Measurements from ENCODE around the gene TMEM170B.

The TMEM170B gene

DNA sequence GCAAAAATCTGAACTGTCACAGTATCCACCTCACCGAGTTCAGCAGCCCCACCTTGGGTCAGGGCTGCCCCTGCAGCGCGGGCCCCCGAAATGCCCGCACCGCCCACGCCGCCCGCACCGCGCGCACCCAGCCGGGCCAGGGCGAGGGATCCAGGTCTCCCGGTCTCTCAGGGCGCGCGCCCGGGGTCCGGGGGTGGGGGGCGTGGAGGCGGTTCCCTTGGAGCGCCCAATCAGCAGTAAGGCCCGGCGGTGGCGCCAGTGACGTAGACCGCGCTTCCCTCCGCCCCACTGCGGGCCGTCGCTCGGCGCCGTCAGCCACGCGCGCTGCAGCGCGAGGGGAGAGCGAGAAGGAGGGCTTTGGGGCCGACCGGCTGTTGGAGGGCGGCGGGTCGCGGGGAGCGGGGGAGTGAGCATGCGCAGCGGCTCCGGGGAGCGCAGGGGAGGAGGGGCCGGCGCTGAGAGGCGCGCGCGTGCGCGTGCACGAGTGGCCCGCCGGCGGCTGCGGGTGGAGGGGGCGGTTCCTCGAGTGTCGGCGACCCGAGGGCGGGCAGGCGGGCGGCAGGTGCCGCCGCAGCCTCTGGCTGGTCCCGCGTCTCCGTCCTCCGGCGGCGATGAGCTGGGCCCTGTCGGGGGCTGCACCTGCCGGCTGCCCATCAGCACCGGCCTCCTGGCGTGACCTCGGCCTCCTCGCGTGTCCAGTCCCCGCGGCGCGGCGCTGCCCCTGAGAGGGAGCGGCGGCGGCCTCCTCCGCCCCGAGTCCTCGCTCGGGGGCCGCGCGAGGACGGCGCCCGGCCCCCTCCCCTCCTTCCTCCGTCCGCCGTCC is at the start of gene TMEM170B:
Gene TMEM170B, plus strand, starts transcription at position 521 of the 823 bp plus-strand sequence. CDS start 529 bp downstream, outside the sequence.
- FAIRE-seq = peak; percentile 8

DNA sequence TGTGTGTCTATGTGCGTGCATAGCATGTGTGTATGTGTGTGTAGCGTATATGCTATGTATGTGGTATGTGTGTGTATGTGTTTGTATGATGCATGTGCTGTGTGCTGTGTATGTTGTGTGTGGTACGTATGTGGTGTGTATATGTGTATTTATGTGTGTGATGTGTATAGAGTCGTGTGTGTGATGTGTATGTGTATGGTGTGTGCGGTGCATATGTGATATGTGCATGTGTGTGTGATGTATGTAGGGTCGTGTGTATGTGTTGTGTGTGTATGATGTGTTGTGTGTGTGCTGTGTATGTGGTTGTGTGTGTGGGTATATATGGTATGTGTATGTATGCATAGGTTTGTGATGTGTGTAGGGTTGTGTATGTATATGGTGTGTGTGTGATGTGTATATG is 46.6 kb upstream of the TMEM170B start:
- no peak for FAIRE-seq

- FAIRE-seq = no peak
These were observed 45.7 kb upstream of the TMEM170B start for GRCh38 chr6:11491596-11492463.

DNA sequence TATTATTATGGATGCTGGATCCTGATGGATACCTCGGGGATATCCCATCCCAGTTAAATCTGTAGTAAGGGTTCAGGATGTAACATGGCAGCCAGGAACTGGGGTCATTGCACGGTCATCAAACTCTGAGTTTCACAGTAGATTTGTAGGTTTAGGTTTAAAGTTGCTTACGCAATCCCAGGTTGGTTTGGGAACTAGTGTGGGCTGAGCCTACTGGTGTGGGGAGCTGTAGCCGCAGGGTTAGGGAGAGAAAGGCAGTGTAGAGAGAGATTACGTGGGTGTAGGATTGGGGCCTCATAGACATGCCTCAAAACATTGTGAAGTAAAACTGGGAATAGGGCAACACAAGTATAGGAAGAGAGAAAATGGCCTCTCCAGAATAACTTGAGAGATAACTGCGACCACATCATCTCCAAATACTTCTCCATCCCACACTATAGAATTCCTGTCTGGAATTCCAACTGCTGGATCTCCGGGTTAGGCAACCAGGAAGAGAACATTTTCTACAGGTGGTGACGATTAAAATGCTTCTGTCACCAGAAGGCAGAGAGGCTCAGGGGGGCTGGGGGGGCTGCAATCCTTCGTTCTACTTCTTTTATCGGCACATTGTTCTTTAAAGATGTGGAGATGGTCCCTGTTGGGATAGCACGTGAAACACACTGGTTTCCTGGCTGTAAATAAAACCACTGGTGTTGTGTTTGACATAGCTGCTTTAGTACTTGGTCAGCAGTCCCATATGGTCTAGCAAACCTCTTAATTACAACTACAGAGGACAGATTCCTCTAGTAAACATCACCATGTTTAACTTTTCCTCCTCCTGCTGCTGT is 44.9 kb upstream of the TMEM170B start:
- FAIRE-seq = no peak

DNA sequence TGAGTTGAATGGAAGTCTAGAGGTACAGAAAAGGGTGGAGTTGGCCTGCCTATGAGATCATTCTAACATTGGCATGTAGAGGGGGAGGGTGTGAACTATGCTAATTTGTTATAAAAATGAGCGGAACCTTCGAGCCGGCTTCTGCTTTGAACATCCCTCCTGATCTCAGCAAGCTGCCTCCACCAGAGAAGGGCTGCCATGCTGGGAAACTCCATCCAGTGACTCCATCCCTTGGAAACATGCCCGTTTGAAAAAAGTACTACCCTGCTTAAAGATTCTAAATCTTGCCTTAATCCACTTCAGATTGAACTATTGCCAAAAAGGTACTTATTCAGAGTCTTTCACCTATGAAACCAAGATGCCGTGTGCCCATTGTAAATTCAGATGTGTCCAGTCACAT is 43.6 kb upstream of the TMEM170B start:
- FAIRE-seq = no peak

DNA sequence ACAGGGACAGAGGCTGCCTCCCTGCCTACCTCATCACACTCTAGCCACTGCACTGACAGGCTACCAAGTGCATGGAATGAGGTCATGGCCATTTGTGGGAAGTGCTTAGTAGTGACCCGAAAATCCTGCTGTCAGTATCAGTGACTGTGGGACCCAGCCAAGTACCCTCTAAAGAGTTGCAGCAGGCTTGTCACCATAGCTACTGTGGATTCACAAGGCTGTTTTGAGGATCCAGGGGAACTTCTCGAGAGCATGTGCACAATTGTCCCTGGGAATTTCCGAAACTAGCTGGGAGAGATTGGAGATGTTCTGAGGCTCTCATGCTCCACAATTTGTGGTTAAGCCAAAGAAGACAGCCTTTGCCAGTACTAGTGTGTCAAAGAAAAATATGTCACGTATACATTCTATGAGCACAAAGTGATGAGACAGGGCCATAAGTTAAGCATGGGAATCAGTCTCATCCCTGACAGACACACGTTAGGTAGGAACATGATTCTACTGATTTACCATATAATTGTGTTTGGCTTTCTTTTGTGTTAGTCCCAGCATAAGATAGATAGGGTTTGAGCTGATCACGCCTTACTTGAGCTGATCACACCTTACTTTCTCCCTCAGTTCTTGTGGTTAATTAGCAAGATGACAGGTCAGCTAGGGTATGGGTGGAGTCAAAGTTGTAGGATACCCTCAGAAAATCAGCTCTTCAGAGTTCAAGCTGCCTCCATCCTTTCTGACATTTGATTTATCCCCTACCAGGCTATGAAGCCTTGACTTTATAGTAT is 42.6 kb upstream of the TMEM170B start:
- no peak for FAIRE-seq

GRCh38 chr6:11495565-11496145 is 41.9 kb upstream of the TMEM170B start:
- FAIRE-seq = no peak

DNA sequence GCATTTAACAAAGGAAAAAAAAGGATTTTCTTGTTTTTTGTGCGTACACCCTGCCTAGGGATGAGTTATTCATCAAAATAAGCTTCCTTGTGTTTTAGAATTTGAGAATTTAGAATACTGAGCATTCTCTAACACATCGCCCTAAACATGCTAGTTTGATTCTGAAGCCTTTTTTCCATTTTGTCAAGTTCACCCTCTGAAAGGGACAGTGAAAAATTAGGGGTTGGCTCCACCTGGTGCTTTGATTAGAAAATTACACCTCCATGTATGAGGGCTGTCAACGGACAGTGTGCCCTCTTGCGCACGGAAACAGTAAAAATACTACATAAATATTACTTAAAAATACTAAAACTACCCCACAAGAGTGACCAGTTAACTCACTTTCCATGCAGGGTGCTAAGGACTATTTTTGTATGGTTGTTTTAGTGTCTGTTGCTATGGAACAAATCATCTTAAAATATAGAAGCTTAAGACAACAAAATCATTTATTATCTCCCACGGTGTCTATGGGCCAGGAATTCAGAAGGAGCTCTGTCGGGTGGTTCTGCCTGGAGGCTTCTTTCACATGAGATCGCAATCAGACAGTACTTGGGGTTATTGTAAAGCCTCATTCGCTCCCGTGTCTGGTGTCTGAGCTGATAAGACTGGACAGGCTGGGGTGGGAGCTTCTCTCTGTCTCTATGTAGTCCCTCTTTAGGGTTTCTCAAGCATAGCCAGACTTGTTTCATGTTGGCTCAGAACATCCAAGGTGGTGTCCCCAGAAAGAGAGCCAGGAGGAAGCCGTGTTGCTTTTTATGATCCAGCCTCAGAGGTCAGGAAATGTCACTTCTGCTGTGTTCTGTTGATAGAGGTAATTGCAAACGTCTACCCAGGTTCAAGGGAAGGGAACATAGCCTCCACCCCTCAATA is 41.1 kb upstream of the TMEM170B start:
- peak; percentile 96 for FAIRE-seq

DNA sequence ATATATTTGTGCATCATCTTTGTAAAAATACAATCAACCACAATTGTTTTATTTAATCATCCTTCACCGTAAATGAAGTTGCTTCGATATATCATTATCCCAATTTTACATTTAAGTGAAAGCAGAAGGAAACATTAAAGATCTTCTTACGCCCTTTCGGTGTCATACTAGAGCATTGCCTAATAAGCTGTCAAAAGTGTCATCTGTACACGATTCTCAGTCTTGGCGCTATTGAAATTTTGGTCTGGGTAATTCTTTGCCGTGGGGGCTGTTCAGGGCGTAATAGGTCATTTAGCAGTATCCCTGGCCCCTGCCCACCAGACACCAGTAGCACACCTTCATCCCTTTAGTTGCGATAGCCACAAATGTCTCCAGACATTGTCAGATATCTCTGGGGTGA is 40.4 kb upstream of the TMEM170B start:
- no peak for FAIRE-seq

GRCh38 chr6:11497881-11498280 is 39.7 kb upstream of the TMEM170B start:
- no peak for FAIRE-seq

DNA sequence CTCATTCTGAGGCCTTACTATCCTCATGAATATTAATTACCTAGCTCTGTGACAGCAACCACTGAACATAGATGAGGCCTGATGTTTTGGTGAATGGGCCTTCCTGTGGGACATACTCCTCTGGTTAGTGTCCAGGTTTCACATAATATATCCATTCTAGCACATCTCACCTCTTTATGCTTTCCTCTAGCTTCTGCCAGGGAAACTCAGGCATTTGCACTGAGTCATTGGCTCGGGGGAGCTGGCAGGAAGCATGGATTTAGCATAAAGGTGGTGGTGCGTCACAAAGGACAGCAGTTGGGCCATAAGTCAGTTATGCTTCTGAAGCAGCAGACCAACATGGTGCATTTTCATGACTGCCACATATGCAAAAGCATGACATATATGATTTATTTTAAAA is 37.5 kb upstream of the TMEM170B start:
- FAIRE-seq = no peak

DNA sequence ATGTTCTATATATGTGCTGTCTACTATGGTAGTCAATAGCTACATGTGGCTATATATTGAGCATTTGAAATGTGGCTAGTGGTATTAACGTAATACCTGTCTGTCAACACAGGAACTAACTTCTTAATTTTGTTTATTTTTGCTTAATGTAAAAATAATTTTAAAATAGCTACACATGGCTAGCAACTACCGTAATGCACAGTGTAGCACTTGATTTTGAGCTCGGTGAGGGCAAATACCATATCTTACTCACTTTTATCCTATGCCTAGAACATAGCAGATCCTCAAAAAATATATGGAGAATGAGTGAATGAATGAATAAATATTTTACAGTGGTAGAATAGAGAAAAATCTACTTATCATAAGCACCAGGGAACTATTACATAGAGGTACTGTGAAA is 28.1 kb upstream of the TMEM170B start:
- FAIRE-seq = no peak

DNA sequence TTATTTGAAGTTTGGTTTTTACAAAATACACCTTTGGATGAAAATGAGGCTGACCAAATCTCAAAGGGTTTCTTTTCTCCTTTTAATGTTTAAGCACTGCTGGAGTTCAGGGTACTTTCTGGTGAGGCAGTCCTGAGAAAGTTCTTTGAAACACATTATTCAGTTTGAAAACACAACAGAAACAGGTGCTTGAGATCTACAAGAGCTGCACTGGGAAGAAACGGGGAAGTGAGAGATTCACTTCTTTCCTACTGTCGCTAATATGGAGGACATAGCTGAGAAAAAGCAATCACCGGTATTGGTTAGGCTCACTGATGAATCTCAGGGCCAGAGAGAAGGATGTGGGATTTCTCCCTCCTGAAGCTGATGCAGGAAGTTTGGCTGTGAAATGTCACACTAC is 22.9 kb upstream of the TMEM170B start:
- no peak for FAIRE-seq

DNA sequence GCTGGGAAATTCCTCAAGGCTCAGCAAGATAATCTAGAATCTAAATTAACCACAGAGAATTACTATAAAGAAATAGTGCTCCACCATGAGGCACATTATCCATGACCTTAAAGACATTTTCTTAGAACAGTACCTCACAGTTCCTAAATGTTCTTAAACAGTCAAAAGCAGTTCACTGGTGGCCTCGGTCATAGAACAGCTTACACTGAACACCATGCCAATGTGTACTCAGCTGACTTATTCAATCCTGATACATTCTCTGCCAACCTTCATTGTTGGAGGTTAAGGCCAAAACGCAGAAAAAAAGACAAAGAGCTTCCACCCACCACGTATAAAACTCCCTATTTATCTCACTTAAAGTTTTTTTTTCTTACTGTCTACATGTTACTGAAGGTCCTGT is 21.8 kb upstream of the TMEM170B start:
- no peak for FAIRE-seq

- FAIRE-seq = no peak
These were observed 14.5 kb upstream of the TMEM170B start for GRCh38 chr6:11522812-11523605.

DNA sequence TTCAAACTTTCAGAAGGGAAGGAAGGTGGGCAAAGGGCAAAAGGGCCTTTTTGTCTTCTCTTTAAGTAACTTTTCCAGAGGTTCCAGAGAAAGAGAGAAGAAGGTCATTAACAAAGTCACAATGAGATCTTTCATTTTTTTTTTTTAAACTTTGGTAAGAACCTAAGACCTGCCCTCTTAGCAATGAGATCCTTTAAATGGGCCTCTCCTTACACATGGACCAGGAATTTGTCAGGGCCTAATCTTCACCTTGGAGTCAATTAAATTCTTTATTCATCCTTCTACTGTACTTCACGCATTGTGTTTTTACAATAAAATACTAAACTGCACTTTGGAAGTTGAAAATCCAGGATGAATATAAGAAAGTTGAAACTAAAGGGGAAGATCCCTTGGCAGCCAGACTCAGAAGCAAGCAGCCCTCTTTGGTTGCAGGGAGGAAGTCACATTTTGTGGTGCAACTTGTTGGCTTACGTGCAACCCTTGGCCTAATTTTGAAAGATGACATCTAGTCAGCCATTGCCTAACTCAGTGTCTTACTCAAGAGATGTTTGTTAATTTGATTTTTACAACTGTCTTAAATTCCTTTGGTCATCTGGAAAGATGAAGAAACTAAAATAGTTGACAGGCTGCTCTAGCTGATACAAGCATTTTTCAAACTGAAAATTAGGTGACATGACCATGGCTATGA is 11.9 kb upstream of the TMEM170B start:
- no peak for FAIRE-seq

- no peak for FAIRE-seq
These were observed 11.4 kb upstream of the TMEM170B start for GRCh38 chr6:11526156-11526505.

DNA sequence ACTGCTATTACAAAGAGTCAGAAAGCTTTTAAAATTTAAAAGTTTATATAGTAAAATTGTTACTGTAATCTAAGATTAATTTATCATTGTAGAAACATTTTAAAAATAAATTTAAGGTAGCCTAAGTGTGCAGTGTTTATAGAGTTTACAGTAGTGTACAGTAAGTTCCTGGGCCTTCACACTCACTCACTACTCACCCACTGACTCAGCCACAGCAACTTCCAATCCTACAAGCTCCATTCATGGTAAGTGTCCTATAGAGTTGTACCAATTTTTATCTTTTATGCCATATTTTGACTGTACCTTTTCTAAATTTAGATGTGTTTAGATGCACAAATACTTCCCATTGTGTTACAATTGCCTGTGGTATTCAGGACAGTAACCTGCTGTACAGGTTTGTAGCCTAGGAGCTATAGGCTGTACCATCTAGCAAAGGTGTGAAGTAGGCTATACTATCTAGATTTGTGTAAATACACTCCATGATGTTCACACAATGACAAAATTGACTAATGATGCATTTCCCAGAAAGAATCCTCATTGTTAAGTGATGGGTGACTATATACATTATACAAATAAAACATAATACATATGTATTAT is 10.2 kb upstream of the TMEM170B start:
- peak; percentile 28 for FAIRE-seq

- FAIRE-seq = no peak
These were observed 8.6 kb upstream of the TMEM170B start for GRCh38 chr6:11528996-11529395.

Measured in G401.6 (cell line).